ENCODE measurements around the gene UFM1. TPM values are rescaled to one million over a fixed set of nuclear protein-coding genes. Genes with fewer than 3 reads are reported as not detected.

The UFM1 gene
- total RNA-seq, 2 donors from 2014 or later: 37.5 to 66.6 TPM

DNA sequence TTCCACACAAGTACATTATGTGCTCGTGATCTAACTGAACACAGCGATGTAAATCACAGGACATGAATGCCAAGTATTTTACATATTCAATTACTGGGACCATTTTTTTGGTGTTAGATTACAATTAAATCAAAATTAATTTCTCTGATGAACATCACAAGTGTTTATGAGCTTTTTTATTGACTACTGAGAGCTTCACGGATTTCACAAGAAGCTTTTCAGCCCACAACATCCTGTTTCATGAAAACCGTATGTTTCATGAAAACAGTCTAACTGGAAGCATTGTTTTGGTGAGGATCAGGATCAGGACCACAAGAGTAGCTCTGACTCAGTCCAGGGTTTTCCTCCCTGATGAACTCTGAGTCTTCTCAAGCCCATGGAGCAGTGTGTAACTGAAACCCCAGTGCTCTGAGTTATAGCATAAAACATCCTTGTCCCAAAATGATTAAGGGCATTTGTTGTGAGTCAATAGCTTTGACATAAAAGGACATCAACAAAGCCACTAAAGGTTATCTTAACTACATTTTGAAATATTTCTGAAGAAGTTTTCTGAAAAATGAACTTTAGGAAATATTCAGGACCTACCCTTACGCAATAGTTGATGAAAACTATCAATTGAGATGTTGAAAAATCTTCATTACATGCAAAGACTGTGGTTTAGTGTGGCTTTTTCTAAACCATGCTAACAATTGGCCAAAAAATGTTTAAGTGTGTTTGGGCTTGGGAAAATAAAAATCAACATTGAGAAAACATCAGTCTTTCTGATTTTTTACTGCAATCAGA lies 49.3 kb downstream of the UFM1 start:
- Histone ChIP-seq H3K27me3 (replicated peaks; ENCODE audit: insufficient read depth) (no peaks in the 10 kb centered on the region), H3K9me3 (no peaks in the 10 kb centered on the region), H3K27ac (no peak overlapping the region), H3K4me1 (replicated peaks) (no peaks in the 10 kb centered on the region), H3K4me3 (no peak overlapping the region), H3K36me3 (no peaks in the 10 kb centered on the region)
- no peak for DNase-seq (ENCODE audit: low spot score)
- TF ChIP-seq, protein P1, sequence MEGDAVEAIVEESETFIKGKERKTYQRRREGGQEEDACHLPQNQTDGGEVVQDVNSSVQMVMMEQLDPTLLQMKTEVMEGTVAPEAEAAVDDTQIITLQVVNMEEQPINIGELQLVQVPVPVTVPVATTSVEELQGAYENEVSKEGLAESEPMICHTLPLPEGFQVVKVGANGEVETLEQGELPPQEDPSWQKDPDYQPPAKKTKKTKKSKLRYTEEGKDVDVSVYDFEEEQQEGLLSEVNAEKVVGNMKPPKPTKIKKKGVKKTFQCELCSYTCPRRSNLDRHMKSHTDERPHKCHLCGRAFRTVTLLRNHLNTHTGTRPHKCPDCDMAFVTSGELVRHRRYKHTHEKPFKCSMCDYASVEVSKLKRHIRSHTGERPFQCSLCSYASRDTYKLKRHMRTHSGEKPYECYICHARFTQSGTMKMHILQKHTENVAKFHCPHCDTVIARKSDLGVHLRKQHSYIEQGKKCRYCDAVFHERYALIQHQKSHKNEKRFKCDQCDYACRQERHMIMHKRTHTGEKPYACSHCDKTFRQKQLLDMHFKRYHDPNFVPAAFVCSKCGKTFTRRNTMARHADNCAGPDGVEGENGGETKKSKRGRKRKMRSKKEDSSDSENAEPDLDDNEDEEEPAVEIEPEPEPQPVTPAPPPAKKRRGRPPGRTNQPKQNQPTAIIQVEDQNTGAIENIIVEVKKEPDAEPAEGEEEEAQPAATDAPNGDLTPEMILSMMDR (IDR thresholded peaks at IDR 0.05): no peak
- TF ChIP-seq POLR2AphosphoS5 (IDR thresholded peaks at IDR 0.05) (no peak), POLR2A (IDR thresholded peaks at IDR 0.05) (no peak)
- WGBS: 47% methylated on average over 5 of the region's 5 CpGs
- intact Hi-C loops (cut with DNase I): no loop called here

DNA sequence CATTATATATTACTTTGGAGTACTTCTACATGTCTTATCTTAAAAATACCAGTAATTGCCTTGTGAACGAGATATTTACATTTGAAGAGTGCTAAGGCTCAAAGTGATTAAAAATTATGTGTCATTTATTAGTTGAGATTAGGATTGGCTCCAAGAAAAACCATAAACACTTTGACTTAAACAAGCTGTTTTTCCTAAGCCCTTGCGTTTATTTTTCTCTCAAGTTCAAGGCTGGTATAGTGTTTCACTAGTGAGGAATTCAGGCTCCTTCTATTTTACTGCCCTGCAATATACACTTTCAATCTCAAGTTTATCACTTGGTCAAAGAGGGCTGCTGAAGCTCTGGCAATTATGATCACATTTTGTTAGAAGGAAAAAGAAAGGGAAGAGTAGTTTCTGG lies 49.9 kb downstream of the UFM1 start:
- TF ChIP-seq, protein P1 (IDR thresholded peaks at IDR 0.05): no peak
- no peak for TF ChIP-seq POLR2A (IDR thresholded peaks at IDR 0.05)
- TF ChIP-seq POLR2AphosphoS5 (IDR thresholded peaks at IDR 0.05): no peak
- Histone ChIP-seq H3K36me3 (no peaks in the 10 kb centered on the region), H3K9me3 (no peaks in the 10 kb centered on the region), H3K27me3 (replicated peaks; ENCODE audit: insufficient read depth) (no peaks in the 10 kb centered on the region), H3K4me1 (replicated peaks) (no peaks in the 10 kb centered on the region), H3K27ac (no peak overlapping the region), H3K4me3 (no peak overlapping the region)
- intact Hi-C loops (cut with DNase I): no loop called here
- DNase-seq (ENCODE audit: low spot score): no peak
- WGBS: 22% methylated on average over 2 of the region's 2 CpGs

DNA sequence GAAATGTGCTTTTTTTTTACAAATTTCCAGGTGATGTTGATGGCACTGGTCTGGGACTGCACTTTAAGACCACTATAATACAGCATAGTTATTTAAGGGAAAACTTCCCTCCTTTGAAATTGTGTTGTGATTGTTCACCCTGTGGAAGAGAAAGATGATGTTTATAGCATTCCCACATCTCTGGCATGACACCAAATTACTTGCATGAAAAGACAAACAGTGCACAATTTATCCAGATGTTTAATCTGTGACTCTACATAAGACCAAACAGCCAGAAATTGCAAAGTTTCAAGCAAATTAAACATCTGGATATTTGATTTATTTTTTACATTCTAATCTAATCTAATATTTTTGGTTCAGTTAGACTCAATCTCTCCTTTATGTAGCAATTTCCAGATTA lies 51.6 kb downstream of the UFM1 start:
- H3K4me1 ChIP-seq (replicated peaks): no peaks in the 10 kb centered on the region
- H3K4me3 ChIP-seq: no peak overlapping the region
- intact Hi-C loops (cut with DNase I): no loop called here
- no peak overlapping the region for H3K27ac ChIP-seq
- H3K27me3 ChIP-seq (replicated peaks; ENCODE audit: insufficient read depth): no peaks in the 10 kb centered on the region
- DNase-seq (ENCODE audit: low spot score): no peak
- TF ChIP-seq POLR2AphosphoS5 (IDR thresholded peaks at IDR 0.05) (no peak), POLR2A (IDR thresholded peaks at IDR 0.05) (no peak)
- TF ChIP-seq, protein P1 (IDR thresholded peaks at IDR 0.05): no peak
- no peaks in the 10 kb centered on the region for H3K36me3 ChIP-seq
- no peaks in the 10 kb centered on the region for H3K9me3 ChIP-seq

DNA sequence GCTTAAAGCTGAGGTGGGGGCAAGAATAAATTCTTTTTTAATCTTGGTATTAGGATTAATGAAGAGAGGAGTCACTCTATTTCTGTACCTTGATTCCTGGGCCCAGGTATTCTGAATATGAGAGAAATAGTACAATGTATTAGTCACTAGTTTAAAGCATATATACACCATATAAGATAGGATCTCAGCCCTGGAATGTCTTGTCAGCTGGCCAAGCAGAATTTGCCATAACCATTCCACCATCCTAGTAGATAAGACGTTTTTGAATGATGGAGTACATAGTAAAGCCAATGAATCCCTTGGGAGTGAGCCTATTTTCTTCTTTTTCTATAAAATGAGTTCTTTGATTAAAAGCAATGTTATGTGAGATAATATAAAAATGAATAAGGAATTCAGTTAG lies 55.6 kb downstream of the UFM1 start:
- no peak for DNase-seq (ENCODE audit: low spot score)
- intact Hi-C loops (cut with DNase I): no loop called here
- Histone ChIP-seq H3K4me1 (replicated peaks) (no peaks in the 10 kb centered on the region), H3K36me3 (no peaks in the 10 kb centered on the region), H3K27me3 (replicated peaks; ENCODE audit: insufficient read depth) (no peaks in the 10 kb centered on the region), H3K27ac (no peak overlapping the region), H3K9me3 (no peaks in the 10 kb centered on the region), H3K4me3 (no peak overlapping the region)
- TF ChIP-seq POLR2A (IDR thresholded peaks at IDR 0.05) (no peak), POLR2AphosphoS5 (IDR thresholded peaks at IDR 0.05) (no peak)
- TF ChIP-seq, protein P1 (IDR thresholded peaks at IDR 0.05): no peak
- 49% methylated on average over 1 of the region's 1 CpG for WGBS

DNA sequence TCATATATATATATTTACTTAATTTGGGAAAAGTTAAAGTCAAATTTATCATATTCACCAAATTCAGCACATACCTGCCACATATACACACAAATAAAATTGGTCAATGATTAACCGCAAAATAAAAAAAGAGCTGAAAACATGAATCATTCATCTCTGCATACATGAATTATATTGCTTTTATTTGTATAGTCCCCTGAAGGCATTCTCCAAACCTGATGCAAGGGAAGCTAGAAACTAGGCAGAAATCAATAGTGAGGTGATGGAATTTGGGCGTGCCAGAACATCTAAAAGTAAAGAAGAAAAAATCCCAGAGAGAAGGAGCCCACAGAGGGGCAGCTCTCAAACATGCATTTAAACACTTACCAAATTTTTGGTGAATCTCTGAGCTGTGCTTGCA lies 60.1 kb downstream of the UFM1 start:
- H3K4me3 ChIP-seq: no peak overlapping the region
- 75% methylated on average over 2 of the region's 2 CpGs for WGBS

More for the DNA sequence above, 60.1 kb downstream of the UFM1 start:
- intact Hi-C loops (cut with DNase I): no loop called here
- no peaks in the 10 kb centered on the region for H3K4me1 ChIP-seq (replicated peaks)
- TF ChIP-seq, protein P1 (IDR thresholded peaks at IDR 0.05): no peak
- no peak for TF ChIP-seq POLR2A (IDR thresholded peaks at IDR 0.05)
- no peak for TF ChIP-seq POLR2AphosphoS5 (IDR thresholded peaks at IDR 0.05)
- H3K9me3 ChIP-seq: no peaks in the 10 kb centered on the region
- H3K27ac ChIP-seq: no peak overlapping the region
- no peaks in the 10 kb centered on the region for H3K36me3 ChIP-seq
- no peaks in the 10 kb centered on the region for H3K27me3 ChIP-seq (replicated peaks; ENCODE audit: insufficient read depth)
- no peak for DNase-seq (ENCODE audit: low spot score)
